Activated CD4-positive, alpha-beta T cell treated with anti-CD3 and anti-CD28 coated beads, Interleukin-2, amount 10 ng/mL, durations not matched to agents 7 days and 5 days (primary cell): Measurements from ENCODE around the gene MAPK11. TPM values are rescaled to one million over a fixed set of nuclear protein-coding genes. Genes with fewer than 3 reads are reported as not detected.

Experiments
- CTCF ChIA-PET: fragments of 350-600 bp; sonication (Branson Sonifier 250); formaldehyde crosslinking; loops from one replicate; lab custom pipeline; 2021; ENCODE audit warnings: antibody characterized with exemption; lab: Charles Lee
- POLR2A ChIA-PET: fragments of 350-600 bp; sonication (Branson Sonifier 250); formaldehyde crosslinking; loops from one replicate; lab custom pipeline; 2021; ENCODE audit warnings: antibody characterized with exemption; lab: Charles Lee
- DNase-seq: peaks from one replicate; pipeline ENCODE4 v3.0.0-alpha.2; 2020
- H3K27ac Mint-ChIP-seq: one replicate; pipeline ENCODE4 v1.8.0; 2021; ENCODE audit warnings: mild to moderate bottlenecking, moderate library complexity, mixed read lengths
- H3K27me3 Mint-ChIP-seq: one replicate; pipeline ENCODE4 v1.8.0; 2021; ENCODE audit warnings: mixed read lengths
- H3K36me3 Mint-ChIP-seq: one replicate; pipeline ENCODE4 v1.8.0; 2021; ENCODE audit warnings: low read depth, mixed read lengths
- H3K4me1 Mint-ChIP-seq: one replicate; pipeline ENCODE4 v1.8.0; 2021; ENCODE audit warnings: mixed read lengths
- H3K4me3 Mint-ChIP-seq: one replicate; pipeline ENCODE4 v1.8.0; 2021; ENCODE audit warnings: mild to moderate bottlenecking, moderate library complexity, mixed read lengths
- H3K9me3 Mint-ChIP-seq: one replicate; pipeline ENCODE4 v1.8.0; 2021; ENCODE audit warnings: mixed read lengths
- total RNA-seq, 2 experiments: library from RNA; stranded (reverse); gene quantifications; one replicate each; pipeline ENCODE4 v1.2.3, GENCODE V29; 2021

The MAPK11 gene
- total RNA-seq, 2 experiments from 2014 or later: 10.7 to 12.6 TPM

- DNase-seq: no peak
- ChIA-PET POLR2A (no interaction called here), CTCF (interaction anchor here (0.7 to 2.0 kb wide), 7 partner anchors 9 to 254 kb away, joined by 4 to 7 read pairs (median 5); partner anchors contain the start of gene HDAC10)
- peak overlapping the region; percentile 100 for H3K27ac Mint-ChIP-seq
- H3K4me1 Mint-ChIP-seq: peaks cover 32% of the 10 kb centered on the region
- H3K36me3 Mint-ChIP-seq: peaks cover 16% of the 10 kb centered on the region
- H3K9me3 Mint-ChIP-seq: no peaks in the 10 kb centered on the region
- H3K4me3 Mint-ChIP-seq: peak overlapping the region; percentile 100
- H3K27me3 Mint-ChIP-seq: no peaks in the 10 kb centered on the region
These were observed 27.7 kb downstream of the MAPK11 start for GRCh38 chr22:50242406-50242949.

DNA sequence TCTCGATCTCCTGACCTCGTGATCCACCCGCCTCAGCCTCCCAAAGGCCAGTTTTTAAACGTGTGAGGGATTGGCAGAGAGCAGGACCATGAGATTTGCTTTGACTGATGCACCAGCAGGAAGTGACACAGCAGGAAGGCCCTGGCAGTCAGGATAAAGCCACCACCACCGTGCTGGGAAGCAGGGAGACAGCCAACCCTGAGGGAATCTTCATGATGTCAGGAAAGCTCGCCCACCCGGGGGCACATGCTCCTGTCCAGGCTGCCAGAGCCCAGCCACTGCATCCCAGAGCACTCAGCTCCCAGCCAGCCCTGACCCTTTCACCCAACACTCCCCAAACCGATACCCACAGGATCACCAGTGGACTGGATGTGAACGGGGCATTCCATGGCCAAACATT, 31.4 kb downstream of the MAPK11 start:
- ChIA-PET POLR2A (no interaction called here), CTCF (interaction anchor here (0.8 to 0.9 kb wide), 2 partner anchors 14 to 33 kb away, joined by 3 read pairs; no protein-coding TSS in a partner anchor)
- Mint-ChIP-seq H3K4me1 (peaks cover 30% of the 10 kb centered on the region), H3K4me3 (no peak overlapping the region), H3K27ac (no peak overlapping the region), H3K9me3 (no peaks in the 10 kb centered on the region), H3K27me3 (no peaks in the 10 kb centered on the region), H3K36me3 (peaks cover 32% of the 10 kb centered on the region)
- DNase-seq: no peak

DNA sequence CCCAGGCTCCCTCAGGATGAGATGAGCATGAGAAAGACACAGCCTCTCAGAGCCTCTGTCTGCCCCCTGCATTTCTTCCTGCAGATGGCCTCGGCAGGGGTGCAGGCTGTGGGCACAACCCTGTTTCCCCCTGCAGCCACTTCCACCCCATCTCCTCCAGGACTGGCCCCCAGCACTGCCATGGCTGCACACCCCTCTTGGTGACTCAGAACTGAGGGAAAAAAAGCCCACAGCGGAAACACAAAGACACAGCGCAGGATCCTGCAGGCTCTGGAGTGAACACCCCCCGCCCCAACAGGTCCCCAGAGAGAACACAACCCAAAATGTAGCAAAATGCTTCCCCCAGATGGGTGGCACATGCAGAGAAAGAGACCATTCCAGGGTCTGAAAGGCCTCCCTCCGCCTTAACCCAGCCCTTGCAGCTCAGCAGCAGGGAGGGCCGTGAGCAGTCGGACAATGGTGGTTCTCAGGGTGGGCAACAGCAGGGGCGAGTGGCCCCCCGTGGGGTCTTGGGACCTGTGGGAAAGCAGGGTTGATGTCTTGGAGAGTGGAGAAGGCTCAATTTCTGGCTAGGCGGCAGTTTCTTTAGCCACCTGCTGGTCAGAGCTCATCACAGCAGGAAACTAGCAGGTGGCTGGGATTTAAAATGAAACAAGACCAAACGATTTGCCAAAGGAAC, 33.3 kb downstream of the MAPK11 start:
- no peaks in the 10 kb centered on the region for H3K9me3 Mint-ChIP-seq
- no peak overlapping the region for H3K27ac Mint-ChIP-seq
- CTCF ChIA-PET: interaction anchor here (0.8 to 0.9 kb wide), 2 partner anchors 9 to 32 kb away, joined by 3 to 4 read pairs; no protein-coding TSS in a partner anchor
- no peak overlapping the region for H3K4me3 Mint-ChIP-seq
- peak; percentile 27 for DNase-seq
- peaks cover 35% of the 10 kb centered on the region for H3K36me3 Mint-ChIP-seq
- POLR2A ChIA-PET: no interaction called here
- H3K4me1 Mint-ChIP-seq: peaks cover 22% of the 10 kb centered on the region
- H3K27me3 Mint-ChIP-seq: no peaks in the 10 kb centered on the region

GRCh38 chr22:50233223-50233622, 37.0 kb downstream of the MAPK11 start:
- no peak overlapping the region for H3K4me3 Mint-ChIP-seq
- no peak for DNase-seq
- no peaks in the 10 kb centered on the region for H3K27me3 Mint-ChIP-seq
- H3K4me1 Mint-ChIP-seq: peaks cover 11% of the 10 kb centered on the region
- ChIA-PET CTCF (no interaction called here), POLR2A (no interaction called here)
- no peaks in the 10 kb centered on the region for H3K9me3 Mint-ChIP-seq
- peaks cover 36% of the 10 kb centered on the region for H3K36me3 Mint-ChIP-seq
- no peak overlapping the region for H3K27ac Mint-ChIP-seq

- ChIA-PET POLR2A (no interaction called here), CTCF (interaction anchor here (0.5 to 2.2 kb wide), 4 partner anchors 9 to 553 kb away, joined by 3 to 6 read pairs (median 4); no protein-coding TSS in a partner anchor)
- Mint-ChIP-seq H3K9me3 (no peaks in the 10 kb centered on the region), H3K4me3 (no peak overlapping the region), H3K27me3 (no peaks in the 10 kb centered on the region), H3K4me1 (peaks cover 8% of the 10 kb centered on the region), H3K27ac (no peak overlapping the region), H3K36me3 (peaks cover 33% of the 10 kb centered on the region)
- DNase-seq: no peak
These were observed 37.6 kb downstream of the MAPK11 start for GRCh38 chr22:50232481-50233151.

DNA sequence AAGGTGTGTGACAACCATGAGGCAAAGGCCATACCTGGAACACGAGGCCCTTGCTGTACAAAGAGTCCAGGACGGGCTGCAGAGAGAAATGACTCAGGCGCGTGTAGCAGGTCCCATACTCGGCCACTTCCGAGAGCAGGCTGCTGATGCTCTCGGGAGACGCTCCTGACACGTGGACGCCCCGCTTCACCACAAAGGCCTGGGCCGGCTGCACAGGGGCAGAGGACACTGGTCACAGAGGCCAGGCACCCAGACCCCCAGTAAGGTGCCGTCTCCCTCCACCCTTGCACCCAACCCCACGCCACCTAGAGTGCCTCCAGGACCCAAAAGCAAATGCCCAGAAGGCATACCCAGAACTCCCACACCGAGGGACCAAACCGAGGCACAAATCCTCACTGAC, 40.8 kb downstream of the MAPK11 start:
- Mint-ChIP-seq H3K4me3 (no peak overlapping the region), H3K27ac (no peak overlapping the region), H3K4me1 (no peaks in the 10 kb centered on the region), H3K9me3 (no peaks in the 10 kb centered on the region), H3K36me3 (peaks cover 21% of the 10 kb centered on the region), H3K27me3 (no peaks in the 10 kb centered on the region)
- CTCF ChIA-PET: no interaction called here
- DNase-seq: no peak
- POLR2A ChIA-PET: no interaction called here

GRCh38 chr22:50228366-50228765, 41.8 kb downstream of the MAPK11 start:
- CTCF ChIA-PET: interaction anchor here (1.1 to 1.2 kb wide), 2 partner anchors 9 to 240 kb away, joined by 3 read pairs; no protein-coding TSS in a partner anchor

DNA sequence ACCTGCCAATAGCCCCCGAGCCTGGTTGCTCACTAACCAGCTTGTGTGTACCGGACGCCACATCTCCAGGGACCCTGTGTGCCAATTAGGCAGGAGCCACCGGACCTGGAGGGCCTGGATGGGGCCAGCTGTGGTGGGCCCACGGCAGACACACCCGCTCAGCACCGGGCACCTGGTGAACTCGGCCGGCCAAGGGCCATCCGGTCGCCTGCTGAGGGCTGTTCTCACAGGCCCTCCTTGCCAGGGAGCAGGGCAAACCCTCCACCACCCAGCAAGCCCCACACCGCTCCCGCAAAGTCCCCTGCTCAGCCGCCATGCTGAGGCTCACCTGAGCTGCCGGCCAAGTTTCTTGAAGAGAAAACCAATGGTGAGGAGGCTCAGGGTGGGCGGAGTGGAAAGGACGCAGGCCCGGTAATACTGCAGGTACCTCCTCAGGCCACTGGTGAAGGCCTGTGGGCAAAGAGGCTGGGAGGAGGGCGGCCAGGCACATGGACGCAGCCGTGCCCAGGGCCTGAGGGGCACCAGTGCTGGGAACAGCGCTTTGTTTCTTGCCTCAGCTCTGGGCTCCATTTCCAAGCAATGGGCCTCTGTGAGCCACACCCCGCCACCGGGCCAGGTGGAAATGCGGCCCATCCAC, 42.5 kb downstream of the MAPK11 start:
- POLR2A ChIA-PET: no interaction called here
- CTCF ChIA-PET: interaction anchor here (1.1 to 1.2 kb wide), 2 partner anchors 10 to 241 kb away, joined by 3 read pairs; no protein-coding TSS in a partner anchor
- H3K9me3 Mint-ChIP-seq: no peaks in the 10 kb centered on the region
- no peaks in the 10 kb centered on the region for H3K27me3 Mint-ChIP-seq
- peaks cover 20% of the 10 kb centered on the region for H3K36me3 Mint-ChIP-seq
- H3K4me3 Mint-ChIP-seq: no peak overlapping the region
- H3K27ac Mint-ChIP-seq: no peak overlapping the region
- no peak for DNase-seq
- H3K4me1 Mint-ChIP-seq: no peaks in the 10 kb centered on the region

More at GRCh38 chr22:50228366-50228765, 41.8 kb downstream of the MAPK11 start:
- Mint-ChIP-seq H3K4me3 (no peak overlapping the region), H3K9me3 (no peaks in the 10 kb centered on the region), H3K27ac (no peak overlapping the region), H3K36me3 (peaks cover 21% of the 10 kb centered on the region), H3K4me1 (no peaks in the 10 kb centered on the region), H3K27me3 (no peaks in the 10 kb centered on the region)
- no peak for DNase-seq
- POLR2A ChIA-PET: no interaction called here

GRCh38 chr22:50226875-50227165, 43.4 kb downstream of the MAPK11 start:
- DNase-seq: no peak
- no peak overlapping the region for H3K4me3 Mint-ChIP-seq
- peaks cover 20% of the 10 kb centered on the region for H3K36me3 Mint-ChIP-seq
- POLR2A ChIA-PET: no interaction called here
- H3K4me1 Mint-ChIP-seq: no peaks in the 10 kb centered on the region
- no peak overlapping the region for H3K27ac Mint-ChIP-seq
- H3K27me3 Mint-ChIP-seq: no peaks in the 10 kb centered on the region
- H3K9me3 Mint-ChIP-seq: no peaks in the 10 kb centered on the region
- CTCF ChIA-PET: no interaction called here

DNA sequence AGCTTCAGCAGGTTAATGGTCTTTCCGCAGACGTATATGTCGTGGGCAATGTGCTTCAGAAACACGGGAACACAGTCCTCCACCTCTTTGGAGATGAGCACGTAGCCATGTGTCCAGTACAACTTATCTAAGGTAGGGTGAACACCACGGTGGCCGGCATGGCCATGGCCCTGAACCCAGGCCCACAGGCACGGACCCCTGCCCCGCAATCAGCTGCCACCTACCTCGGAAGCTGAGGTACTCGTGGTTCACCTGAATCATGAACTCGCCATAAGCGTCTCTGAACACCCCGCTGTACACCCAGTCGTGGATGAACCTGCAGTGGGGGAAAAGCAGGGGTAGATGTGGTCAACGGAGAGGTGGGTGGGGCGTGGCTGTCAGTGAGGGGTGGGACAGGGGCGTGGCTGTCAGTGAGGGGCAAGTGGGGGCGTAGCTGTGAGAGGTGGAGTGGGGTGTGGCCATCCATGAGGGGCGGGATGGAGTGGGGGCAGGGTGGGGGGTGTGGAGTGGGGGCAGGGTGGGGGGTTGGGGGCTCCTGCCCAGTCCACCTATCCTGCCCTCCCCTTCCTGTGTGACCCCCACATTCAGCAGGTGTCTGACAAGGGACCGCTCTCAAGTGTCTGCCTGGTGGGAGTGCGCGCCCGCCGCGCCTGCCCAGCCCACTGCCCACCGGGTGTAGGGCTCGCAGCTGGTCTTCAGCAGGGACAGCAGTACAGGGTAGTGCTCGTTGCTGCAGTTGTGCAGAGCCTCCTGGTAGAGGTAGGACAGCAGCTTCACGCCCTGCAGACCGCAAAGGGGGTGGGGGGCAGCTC, 43.9 kb downstream of the MAPK11 start:
- H3K4me3 Mint-ChIP-seq: no peak overlapping the region
- no peaks in the 10 kb centered on the region for H3K9me3 Mint-ChIP-seq
- DNase-seq: no peak
- CTCF ChIA-PET: no interaction called here
- H3K4me1 Mint-ChIP-seq: no peaks in the 10 kb centered on the region
- no peak overlapping the region for H3K27ac Mint-ChIP-seq
- H3K36me3 Mint-ChIP-seq: peaks cover 20% of the 10 kb centered on the region
- H3K27me3 Mint-ChIP-seq: no peaks in the 10 kb centered on the region
- POLR2A ChIA-PET: no interaction called here

DNA sequence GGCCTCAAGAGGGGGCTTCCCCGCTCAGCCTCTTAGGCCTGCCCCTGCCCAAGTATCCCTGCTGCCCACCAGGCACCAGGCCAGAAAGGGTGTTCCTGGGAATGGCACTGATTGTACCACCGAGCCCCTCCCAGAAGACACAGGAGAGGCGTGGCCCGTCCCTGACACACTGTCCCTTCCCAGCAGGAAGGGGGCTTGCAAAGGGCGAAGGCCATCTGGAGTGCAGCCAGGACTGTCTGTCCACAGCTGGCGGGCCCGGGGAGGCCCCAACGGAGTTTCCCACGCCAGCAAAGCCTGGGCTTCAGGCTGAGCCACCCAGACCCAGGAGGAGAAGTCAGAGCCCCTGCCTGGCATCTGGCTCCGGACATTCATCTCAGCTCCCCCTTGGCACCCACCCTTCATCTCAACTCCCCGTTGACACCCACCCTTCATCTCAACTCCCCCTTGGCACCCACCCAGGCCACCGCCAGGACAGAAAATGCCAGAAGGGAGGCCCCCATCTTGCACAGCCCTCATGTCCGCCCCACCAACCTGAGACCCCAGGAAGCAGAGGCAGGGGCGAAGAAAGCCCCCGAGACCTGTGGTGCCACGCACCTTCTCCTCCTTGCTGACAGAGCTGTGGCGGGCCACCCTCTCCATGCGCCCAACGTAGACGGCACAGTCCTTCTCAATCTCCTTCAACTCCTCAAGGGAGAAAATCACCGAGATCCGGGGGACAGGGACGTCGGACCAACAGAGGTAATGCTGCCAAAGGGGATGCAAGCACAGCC, 44.8 kb downstream of the MAPK11 start:
- Mint-ChIP-seq H3K36me3 (peaks cover 25% of the 10 kb centered on the region), H3K27ac (no peak overlapping the region), H3K27me3 (no peaks in the 10 kb centered on the region), H3K4me1 (no peaks in the 10 kb centered on the region), H3K4me3 (no peak overlapping the region), H3K9me3 (no peaks in the 10 kb centered on the region)
- ChIA-PET POLR2A (no interaction called here), CTCF (no interaction called here)
- DNase-seq: no peak

- Mint-ChIP-seq H3K27me3 (no peaks in the 10 kb centered on the region), H3K4me1 (no peaks in the 10 kb centered on the region), H3K4me3 (no peak overlapping the region), H3K36me3 (peaks cover 22% of the 10 kb centered on the region), H3K9me3 (no peaks in the 10 kb centered on the region), H3K27ac (no peak overlapping the region)
- ChIA-PET CTCF (no interaction called here), POLR2A (no interaction called here)
- no peak for DNase-seq
These were observed 46.1 kb downstream of the MAPK11 start for GRCh38 chr22:50224071-50224470.
